ENCODE measurements around the gene SLC34A2. TPM values are rescaled to one million over a fixed set of nuclear protein-coding genes. Genes with fewer than 3 reads are reported as not detected.

Gene SLC34A2
- total and polyA plus RNA-seq, 2 of the 8 experiments (the other 6 are each of a cell fraction or from before 2014, with no cell fraction given): 2.2 to 2.9 TPM

DNA sequence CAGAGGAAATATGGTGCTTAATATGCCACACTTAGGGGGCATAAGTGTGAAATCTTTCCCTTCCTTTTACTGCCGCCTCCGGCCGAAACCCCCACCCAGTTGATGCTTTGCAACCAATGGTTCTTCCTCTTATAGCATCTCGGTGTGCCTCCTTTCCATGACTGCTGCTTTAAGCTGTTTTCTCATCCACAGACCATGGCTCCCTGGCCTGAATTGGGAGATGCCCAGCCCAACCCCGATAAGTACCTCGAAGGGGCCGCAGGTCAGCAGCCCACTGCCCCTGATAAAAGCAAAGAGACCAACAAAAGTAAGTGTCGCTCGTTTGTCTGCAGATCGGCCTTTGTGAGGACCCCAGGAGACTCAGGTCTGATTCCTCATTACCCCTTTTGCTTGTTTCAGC lies 6.7 kb downstream of the SLC34A2 start (continued):
- no peak for TF ChIP-seq BRCA1 (IDR thresholded peaks at IDR 0.05; ENCODE audit: low read depth, low read length)
- no peak for TF ChIP-seq CEBPB (IDR thresholded peaks at IDR 0.05; ENCODE audit: low read depth, low read length)
- no peak for TF ChIP-seq CHD2 (IDR thresholded peaks at IDR 0.05; ENCODE audit: low read length)
- no peak for TF ChIP-seq SIRT6 (IDR thresholded peaks at IDR 0.05; ENCODE audit: low read length)
- no peak for TF ChIP-seq CREB1 (IDR thresholded peaks at IDR 0.05)
- no peak for TF ChIP-seq EZH2 (IDR thresholded peaks at IDR 0.05; ENCODE audit: low read depth, low read length, severe bottlenecking)
- no peak for TF ChIP-seq HDAC6 (IDR thresholded peaks at IDR 0.05; ENCODE audit: low read depth, low read length)
- no peak for TF ChIP-seq YY1 (IDR thresholded peaks at IDR 0.05; ENCODE audit: low read depth, low read length)

Data from H1 (cell line).